ENCODE results near the gene LONRF2.
"Not testable (repeated sequence)": the region's sequence is repeated elsewhere in the genome, so short reads cannot be mapped to it uniquely, and the experiment has no call there.

LONRF2 gene

DNA sequence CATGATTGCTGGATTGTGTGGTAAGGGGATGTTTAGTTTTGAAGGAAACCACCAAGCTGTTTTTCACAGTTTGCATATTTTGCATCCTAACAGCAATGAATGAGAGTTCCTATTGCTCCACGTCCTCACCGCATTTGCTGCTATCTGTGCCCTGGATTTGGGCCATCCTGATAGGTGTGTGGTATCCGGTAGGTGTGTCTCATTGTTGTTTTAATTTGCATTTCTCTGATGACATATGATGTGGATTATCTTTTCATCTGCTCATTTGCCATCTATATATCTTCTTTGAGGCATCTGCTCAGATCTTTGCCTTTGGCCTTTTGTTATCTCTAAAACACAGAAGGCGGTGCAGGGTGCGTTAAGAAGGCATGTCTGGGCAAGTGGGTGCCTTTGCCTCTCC is 73.3 kb downstream of the LONRF2 start:
- Histone ChIP-seq H3K27me3 (ENCODE audit: insufficient read depth, low read length, poor library complexity, severe bottlenecking) (no peaks in the 10 kb centered on the region), H3F3A (ENCODE audit: low read depth) (no peaks in the 10 kb centered on the region), H3K36me3 (ENCODE audit: insufficient read depth, low read length) (no peaks in the 10 kb centered on the region), H3K4me3 (ENCODE audit: low read length, poor library complexity, severe bottlenecking) (no peak overlapping the region), H3K4me2 (ENCODE audit: low read depth, low read length, poor library complexity, severe bottlenecking) (no peak overlapping the region), H3K9me3 (ENCODE audit: insufficient read depth, low read depth, low read length) (no peaks in the 10 kb centered on the region), H3K9ac (ENCODE audit: low read depth, low read length, poor library complexity, severe bottlenecking) (no peak overlapping the region), H3K4me1 (ENCODE audit: insufficient read depth, low read length, poor library complexity, severe bottlenecking) (peaks cover 3% of the 10 kb centered on the region), H2AFZ (ENCODE audit: low read length) (no peak overlapping the region), H3K9me2 (replicated peaks; ENCODE audit: low read depth, low read length) (no peaks in the 10 kb centered on the region), H4K20me1 (ENCODE audit: insufficient read depth, low read length, poor library complexity, severe bottlenecking) (no peaks in the 10 kb centered on the region), H3K79me2 (ENCODE audit: insufficient read depth, low read length) (no peaks in the 10 kb centered on the region)
- TF ChIP-seq EZH2phosphoT487 (IDR thresholded peaks at IDR 0.05; ENCODE audit: borderline replicate concordance), result no peak
- TF ChIP-seq CTCF (conservative IDR thresholded peaks at IDR 0.05; ENCODE audit: low read length), result no peak

DNA sequence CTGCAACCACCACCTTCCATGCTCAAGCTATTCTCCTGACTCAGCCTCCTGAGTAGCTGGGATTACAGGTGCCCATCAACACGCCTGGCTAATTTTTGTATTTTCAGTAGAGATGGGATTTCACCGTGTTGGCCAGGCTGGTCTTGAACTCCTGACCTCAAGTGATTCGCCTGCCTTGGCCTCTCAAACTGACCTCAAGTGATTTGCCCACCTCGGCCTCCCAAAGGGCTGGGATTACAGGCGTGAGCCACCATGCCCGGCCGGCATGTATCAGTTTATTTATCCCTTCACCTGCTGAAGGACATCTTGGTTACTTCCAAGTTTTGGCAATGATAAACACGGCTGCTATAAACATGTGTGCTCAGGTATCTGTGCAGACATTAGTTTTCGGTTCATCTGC is 73.7 kb downstream of the LONRF2 start:
- H2AFZ ChIP-seq (ENCODE audit: low read length); H3K9me2 ChIP-seq (replicated peaks; ENCODE audit: low read depth, low read length); H3K4me2 ChIP-seq (ENCODE audit: low read depth, low read length, poor library complexity, severe bottlenecking); H3K36me3 ChIP-seq (ENCODE audit: insufficient read depth, low read length); H3K4me3 ChIP-seq (ENCODE audit: low read length, poor library complexity, severe bottlenecking); H3K9ac ChIP-seq (ENCODE audit: low read depth, low read length, poor library complexity, severe bottlenecking); H4K20me1 ChIP-seq (ENCODE audit: insufficient read depth, low read length, poor library complexity, severe bottlenecking); H3K27me3 ChIP-seq (ENCODE audit: insufficient read depth, low read length, poor library complexity, severe bottlenecking); H3K79me2 ChIP-seq (ENCODE audit: insufficient read depth, low read length); H3K9me3 ChIP-seq (ENCODE audit: insufficient read depth, low read depth, low read length); H3K4me1 ChIP-seq (ENCODE audit: insufficient read depth, low read length, poor library complexity, severe bottlenecking); H3F3A ChIP-seq (ENCODE audit: low read depth): not testable (repeated sequence)

DNA sequence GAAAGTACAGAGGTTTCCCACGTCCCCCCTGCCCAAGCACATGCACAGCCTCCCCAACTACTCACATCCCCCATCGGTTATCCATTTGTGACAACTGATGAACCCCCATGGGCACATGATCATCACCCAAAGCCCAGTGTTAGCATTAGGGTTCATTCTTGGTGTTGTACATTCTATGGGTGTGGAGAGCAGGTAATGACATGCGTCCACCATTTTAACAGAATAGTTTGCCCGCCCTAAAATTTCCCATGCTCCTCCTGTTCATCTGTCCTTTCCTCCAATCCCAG is 74.3 kb downstream of the LONRF2 start:
- Histone ChIP-seq H3K36me3 (ENCODE audit: insufficient read depth, low read length) (no peaks in the 10 kb centered on the region), H3K27me3 (ENCODE audit: insufficient read depth, low read length, poor library complexity, severe bottlenecking) (no peaks in the 10 kb centered on the region), H3K9me2 (replicated peaks; ENCODE audit: low read depth, low read length) (no peaks in the 10 kb centered on the region), H3K4me3 (ENCODE audit: low read length, poor library complexity, severe bottlenecking) (no peak overlapping the region), H3K79me2 (ENCODE audit: insufficient read depth, low read length) (no peaks in the 10 kb centered on the region), H3F3A (ENCODE audit: low read depth) (no peaks in the 10 kb centered on the region), H3K4me1 (ENCODE audit: insufficient read depth, low read length, poor library complexity, severe bottlenecking) (peaks cover 3% of the 10 kb centered on the region), H4K20me1 (ENCODE audit: insufficient read depth, low read length, poor library complexity, severe bottlenecking) (no peaks in the 10 kb centered on the region), H3K4me2 (ENCODE audit: low read depth, low read length, poor library complexity, severe bottlenecking) (no peak overlapping the region), H2AFZ (ENCODE audit: low read length) (no peak overlapping the region), H3K9ac (ENCODE audit: low read depth, low read length, poor library complexity, severe bottlenecking) (no peak overlapping the region), H3K9me3 (ENCODE audit: insufficient read depth, low read depth, low read length) (no peaks in the 10 kb centered on the region)
- TF ChIP-seq CTCF (conservative IDR thresholded peaks at IDR 0.05; ENCODE audit: low read length) (no peak), EZH2phosphoT487 (IDR thresholded peaks at IDR 0.05; ENCODE audit: borderline replicate concordance) (no peak)

GRCh38 chr2:100247256-100248043 is 74.9 kb downstream of the LONRF2 start:
- Histone ChIP-seq H3K9me3 (ENCODE audit: insufficient read depth, low read depth, low read length) (no peaks in the 10 kb centered on the region), H3K4me2 (ENCODE audit: low read depth, low read length, poor library complexity, severe bottlenecking) (no peak overlapping the region), H3K9ac (ENCODE audit: low read depth, low read length, poor library complexity, severe bottlenecking) (no peak overlapping the region), H3K27me3 (ENCODE audit: insufficient read depth, low read length, poor library complexity, severe bottlenecking) (no peaks in the 10 kb centered on the region), H3F3A (ENCODE audit: low read depth) (no peaks in the 10 kb centered on the region), H3K36me3 (ENCODE audit: insufficient read depth, low read length) (no peaks in the 10 kb centered on the region), H3K9me2 (replicated peaks; ENCODE audit: low read depth, low read length) (no peaks in the 10 kb centered on the region), H3K79me2 (ENCODE audit: insufficient read depth, low read length) (no peaks in the 10 kb centered on the region), H3K4me1 (ENCODE audit: insufficient read depth, low read length, poor library complexity, severe bottlenecking) (peaks cover 3% of the 10 kb centered on the region), H4K20me1 (ENCODE audit: insufficient read depth, low read length, poor library complexity, severe bottlenecking) (no peaks in the 10 kb centered on the region), H2AFZ (ENCODE audit: low read length) (no peak overlapping the region), H3K4me3 (ENCODE audit: low read length, poor library complexity, severe bottlenecking) (no peak overlapping the region)
- TF ChIP-seq EZH2phosphoT487 (IDR thresholded peaks at IDR 0.05; ENCODE audit: borderline replicate concordance) (no peak), CTCF (conservative IDR thresholded peaks at IDR 0.05; ENCODE audit: low read length) (no peak)
